SK-N-SH (cell line): ENCODE data around the gene CYSTM1. TPM values are rescaled to one million over a fixed set of nuclear protein-coding genes. Genes with fewer than 3 reads are reported as not detected.

Source experiments
- CTCF ChIA-PET: fragments of 300-600, 350-600 bp; formaldehyde crosslinking; extraction: SDS; loops from one replicate; lab custom pipeline; 2021; lab: Yijun Ruan, JAX
- POLR2A ChIA-PET: fragments of 350-600 bp; sonication (Branson Sonifier 250); formaldehyde crosslinking; extraction: SDS; loops from one replicate; lab custom pipeline; 2020; ENCODE audit warnings: antibody characterized with exemption, inconsistent platforms; lab: Yijun Ruan, JAX
- DNase-seq: peaks from one replicate; pipeline ENCODE4 v3.0.0; 2012
- H2AFZ ChIP-seq: fragments of 200-600 bp; sonication (generic); 2 replicates; pipeline ENCODE4 v1.8.1; 2016; ENCODE audit warnings: antibody characterized with exemption, mild to moderate bottlenecking, low read depth
- H3F3A ChIP-seq: fragments of 200-600 bp; sonication (generic); replicated peaks from 2 replicates; pipeline ENCODE3; 2016; ENCODE audit warnings: antibody characterized with exemption, mild to moderate bottlenecking; ENCODE audit not compliant: insufficient read depth
- H3K27ac ChIP-seq, 2 experiments: fragments of 200-500 bp in 1 of 2; fragments of 200-600 bp in 1 of 2; sonication (Bioruptor generic) in 1 of 2; sonication (generic), shearing (Covaris generic) in 1 of 2; 2 replicates each; pipeline versions ENCODE4 v1.5.1 to v1.6.1; 2014 to 2016; ENCODE audit warnings: low read depth in 2 of 2, inconsistent platforms in 1 of 2, low read length in 1 of 2, mild to moderate bottlenecking in 1 of 2, mixed read lengths in 1 of 2
- H3K27me3 ChIP-seq: fragments of 200-600 bp; sonication (generic), shearing (Covaris generic); 2 replicates; pipeline ENCODE4 v1.6.1; 2016; ENCODE audit warnings: mixed run types; ENCODE audit not compliant: insufficient read depth
- H3K36me3 ChIP-seq, 2 experiments: fragments of 200-500 bp in 1 of 2; fragments of 200-600 bp in 1 of 2; sonication (Bioruptor generic) in 1 of 2; sonication (generic) in 1 of 2; replicated peaks in 1 of 2; 2 replicates each; pipeline versions ENCODE3 to v1.5.1; 2014 to 2016; ENCODE audit warnings: low read length in 1 of 2, mild to moderate bottlenecking in 1 of 2; ENCODE audit not compliant: insufficient read depth in 2 of 2, control insufficient read depth in 1 of 2
- H3K4me1 ChIP-seq, 2 experiments: fragments of 200-500 bp in 1 of 2; fragments of 200-600 bp in 1 of 2; sonication (Bioruptor generic) in 1 of 2; sonication (generic), shearing (Covaris generic) in 1 of 2; 2 replicates each; pipeline versions ENCODE4 v1.5.1 to v1.6.1; 2014 to 2016; ENCODE audit warnings: low read depth in 1 of 2, low read length in 1 of 2, mixed run types in 1 of 2; ENCODE audit not compliant: insufficient read depth in 2 of 2, control insufficient read depth in 1 of 2
- H3K4me2 ChIP-seq: fragments of 200-600 bp; sonication (generic), shearing (Covaris generic); 2 replicates; pipeline ENCODE4 v1.6.1; 2017; ENCODE audit warnings: mixed run types
- H3K4me3 ChIP-seq, 2 experiments: fragments of 200-500 bp in 1 of 2; fragments of 200-600 bp in 1 of 2; sonication (Bioruptor generic) in 1 of 2; sonication (generic), shearing (Covaris generic) in 1 of 2; 2 replicates each; pipeline versions ENCODE4 v1.5.1 to v1.8.1; 2014 to 2016; ENCODE audit warnings: low read depth in 2 of 2, inconsistent platforms in 1 of 2, low read length in 1 of 2, mild to moderate bottlenecking in 1 of 2, mixed read lengths in 1 of 2, moderate library complexity in 1 of 2
- H3K79me2 ChIP-seq: fragments of 200-600 bp; sonication (generic); 2 replicates; pipeline ENCODE4 v1.8.1; 2017; ENCODE audit warnings: mild to moderate bottlenecking; ENCODE audit not compliant: insufficient read depth
- H3K9ac ChIP-seq: fragments of 200-600 bp; sonication (generic); 2 replicates; pipeline ENCODE4 v1.6.1; 2017; ENCODE audit warnings: mixed run types
- H3K9me2 ChIP-seq: fragments of 200-600 bp; sonication (generic); 2 replicates; pipeline ENCODE4 v1.6.1; 2017; ENCODE audit warnings: mixed run types
- H3K9me3 ChIP-seq: fragments of 200-600 bp; sonication (generic); 2 replicates; pipeline ENCODE4 v1.6.1; 2017; ENCODE audit warnings: mixed run types, mild to moderate bottlenecking, moderate library complexity
- H4K20me1 ChIP-seq: fragments of 200-600 bp; sonication (generic); 2 replicates; pipeline ENCODE4 v1.6.1; 2017; ENCODE audit warnings: mild to moderate bottlenecking, mixed run types; ENCODE audit not compliant: insufficient read depth
- CHD2 ChIP-seq: fragments of 150-350 bp; IDR thresholded peaks from 2 replicates; pipeline ENCODE4 v1.6.1; 2018; ENCODE audit warnings: low read length; ENCODE audit not compliant: partially characterized antibody
- ELF1 ChIP-seq: IDR thresholded peaks from 2 replicates; pipeline ENCODE4 v1.4.0; 2012
- EP300 ChIP-seq, 2 experiments: IDR thresholded peaks; 2 replicates each; pipeline versions ENCODE4 v1.4.0 to v1.6.1; 2012; ENCODE audit warnings: borderline replicate concordance in 1 of 2, low read depth in 1 of 2, low read length in 1 of 2
- EZH2phosphoT487 ChIP-seq: fragments of 200-600 bp; sonication (generic); IDR thresholded peaks from 2 replicates; pipeline ENCODE4 v1.6.1; 2017; ENCODE audit warnings: low read depth, mixed run types, mild to moderate bottlenecking, antibody characterized with exemption, moderate library complexity, borderline replicate concordance
- FOSL2 ChIP-seq: IDR thresholded peaks from 2 replicates; pipeline ENCODE4 v1.4.0; 2012; ENCODE audit warnings: low read depth, mild to moderate bottlenecking, moderate library complexity, borderline replicate concordance
- FOXJ3 ChIP-seq: sonication (generic); formaldehyde crosslinking; IDR thresholded peaks from 2 replicates; pipeline ENCODE4 v1.5.1; 2020; ENCODE audit warnings: mild to moderate bottlenecking, missing genetic modification reagents
- FOXM1 ChIP-seq: IDR thresholded peaks from 2 replicates; pipeline ENCODE4 v1.4.0; 2012; ENCODE audit warnings: low read depth, mild to moderate bottlenecking
- GABPA ChIP-seq: IDR thresholded peaks from 2 replicates; pipeline ENCODE4 v1.4.0; 2012; ENCODE audit warnings: low read depth, mild to moderate bottlenecking
- GATA2 ChIP-seq: sonication (generic); formaldehyde crosslinking; IDR thresholded peaks from 2 replicates; pipeline ENCODE4 v1.5.0; 2020; ENCODE audit warnings: mild to moderate bottlenecking, missing genetic modification reagents
- JUND ChIP-seq: IDR thresholded peaks from 2 replicates; pipeline ENCODE4 v1.4.0; 2012
- MAX ChIP-seq: IDR thresholded peaks from 2 replicates; pipeline ENCODE4 v1.4.0; 2012; ENCODE audit warnings: low read depth
- MXI1 ChIP-seq: IDR thresholded peaks from 2 replicates; pipeline ENCODE4 v1.6.1; 2012; ENCODE audit warnings: mild to moderate bottlenecking, low read depth, low read length, improper control_type of control experiment
- NFIC ChIP-seq: IDR thresholded peaks from 2 replicates; pipeline ENCODE4 v1.4.0; 2012; ENCODE audit warnings: borderline replicate concordance
- NRF1 ChIP-seq: IDR thresholded peaks from 2 replicates; pipeline ENCODE4 v1.6.1; 2012; ENCODE audit warnings: low read depth, mild to moderate bottlenecking, low read length
- RAD21 ChIP-seq: IDR thresholded peaks from 2 replicates; pipeline ENCODE4 v1.6.1; 2012; ENCODE audit warnings: mild to moderate bottlenecking, low read length
- RCOR1 ChIP-seq: fragments of 150-350 bp; IDR thresholded peaks from 2 replicates; pipeline ENCODE4 v1.6.1; 2017; ENCODE audit warnings: antibody characterized with exemption, low read length
- RFX5 ChIP-seq: IDR thresholded peaks from 2 replicates; pipeline ENCODE4 v1.6.1; 2012; ENCODE audit warnings: mild to moderate bottlenecking, improper control_type of control experiment, low read length
- RXRA ChIP-seq: IDR thresholded peaks from 2 replicates; pipeline ENCODE4 v1.4.0; 2012; ENCODE audit warnings: low read depth, mild to moderate bottlenecking, borderline replicate concordance
- SIN3A ChIP-seq: IDR thresholded peaks from 2 replicates; pipeline ENCODE4 v1.6.1; 2012; ENCODE audit warnings: low read depth, mild to moderate bottlenecking, low read length, moderate library complexity, borderline replicate concordance
- SMC3 ChIP-seq: IDR thresholded peaks from 2 replicates; pipeline ENCODE4 v1.6.1; 2012; ENCODE audit warnings: low read depth, low read length, improper control_type of control experiment
- TAF1 ChIP-seq: IDR thresholded peaks from 2 replicates; pipeline ENCODE4 v1.6.1; 2012; ENCODE audit warnings: low read depth, mild to moderate bottlenecking, low read length, moderate library complexity, borderline replicate concordance
- TCF12 ChIP-seq: IDR thresholded peaks from 2 replicates; pipeline ENCODE4 v1.4.0; 2012
- USF1 ChIP-seq: IDR thresholded peaks from 2 replicates; pipeline ENCODE4 v1.4.0; 2012; ENCODE audit warnings: low read depth, borderline replicate concordance
- YY1 ChIP-seq: IDR thresholded peaks from 2 replicates; pipeline ENCODE4 v1.4.0; 2012; ENCODE audit warnings: low read depth, mild to moderate bottlenecking
- ZBTB33 ChIP-seq: IDR thresholded peaks from 2 replicates; pipeline ENCODE4 v1.4.0; 2012; ENCODE audit warnings: low read depth, borderline replicate concordance
- WGBS: methylation state at CpG from one replicate; pipeline ENCODE4 v1.1.6; 2017; ENCODE audit warnings: low lambda C conversion rate; 5-methylcytosine and 5-hydroxymethylcytosine counted together
- polyA plus RNA-seq, 3 experiments: library from polyadenylated mRNA; depleted of rRNA; stranded (reverse); fragments of >200 nt; gene quantifications; 2 replicates each; pipeline ENCODE4 v1.2.3, GENCODE V29; 2012

Gene CYSTM1
- polyA plus RNA-seq, 1 of the 3 experiments (the other 2 are of a cell fraction) = 27.1 TPM

GRCh38 chr5:140178482-140179116 is 3.6 kb downstream of the CYSTM1 start:
- H3K79me2 ChIP-seq = no peaks in the 10 kb centered on the region; the same call in 1 of the 2 replicates
- CTCF ChIA-PET = interaction anchor here (0.9 to 3.1 kb wide), 7 partner anchors 9 to 173 kb away, joined by 3 to 13 read pairs (median 8); partner anchors contain the start of gene HBEGF
- 83% methylated on average over 6 of the region's 6 CpGs for WGBS

GRCh38 chr5:140181002-140181483 is 6.1 kb downstream of the CYSTM1 start:
- no peaks in the 10 kb centered on the region for H3K36me3 ChIP-seq
- ChIA-PET CTCF (interaction anchor here (0.9 to 3.1 kb wide), 7 partner anchors 59 to 212 kb away, joined by 3 to 12 read pairs (median 5); partner anchors contain the start of gene HBEGF), POLR2A (no interaction called here)
- no peaks in the 10 kb centered on the region; the same call in 1 of the 2 replicates for H3K79me2 ChIP-seq
- H3K4me3 ChIP-seq = no peak overlapping the region
- no peak overlapping the region for H3K4me2 ChIP-seq
- DNase-seq = peak; percentile 39
- H3K27me3 ChIP-seq = no peaks in the 10 kb centered on the region
- H3K9me2 ChIP-seq = no peaks in the 10 kb centered on the region
- H3K27ac ChIP-seq = peak overlapping the region in 1 of 2 experiments; percentile 87; a peak in 2 of 4 replicates
- peaks cover 11 to 36% of the 10 kb centered on the region in 2 experiments; a peak in 3 of 4 replicates for H3K4me1 ChIP-seq
- no peak overlapping the region; the same call in 1 of the 2 replicates for H2AFZ ChIP-seq
- no peaks in the 10 kb centered on the region for H3F3A ChIP-seq
- no peaks in the 10 kb centered on the region for H3K9me3 ChIP-seq
- WGBS = 32% methylated on average over 5 of the region's 5 CpGs
- no peaks in the 10 kb centered on the region for H4K20me1 ChIP-seq
- no peak overlapping the region for H3K9ac ChIP-seq
- no peak for TF ChIP-seq TCF12
- TF ChIP-seq GABPA = no peak
- TF ChIP-seq SIN3A = no peak
- TF ChIP-seq GATA2 (CRISPR knock-in tag) = peak; percentile 96
- TF ChIP-seq FOXM1 = no peak
- TF ChIP-seq CHD2 = peak; percentile 84
- peak in 1 of 2 experiments; percentile 92; a peak in 2 of 4 replicates for TF ChIP-seq EP300 (IDR thresholded peaks at IDR 0.05; ENCODE audit: borderline replicate concordance in 1 of 2, low read depth in 1 of 2, low read length in 1 of 2)
- TF ChIP-seq NRF1 = no peak
- no peak for TF ChIP-seq NFIC
- TF ChIP-seq JUND = no peak
- TF ChIP-seq FOSL2 = no peak
- no peak for TF ChIP-seq ZBTB33
- no peak for TF ChIP-seq USF1
- TF ChIP-seq MXI1 = no peak
- TF ChIP-seq EZH2phosphoT487 = no peak
- TF ChIP-seq YY1 = no peak
- TF ChIP-seq SMC3 = no peak
- 0 out of 2 replicates have a peak, but pooled peaks have one; percentile 18 for TF ChIP-seq RFX5
- peak; percentile 72 for TF ChIP-seq FOXJ3
- TF ChIP-seq RCOR1 = peak; percentile 96
- no peak for TF ChIP-seq RAD21
- TF ChIP-seq TAF1 = no peak
- TF ChIP-seq ELF1 = no peak

More at GRCh38 chr5:140178482-140179116, 3.6 kb downstream of the CYSTM1 start:
- Histone ChIP-seq H3K4me2 (no peak overlapping the region), H2AFZ (no peak overlapping the region), H3K36me3 (no peaks in the 10 kb centered on the region), H4K20me1 (no peaks in the 10 kb centered on the region), H3K27me3 (no peaks in the 10 kb centered on the region), H3K4me1 (peaks cover 11 to 41% of the 10 kb centered on the region in 2 experiments; a peak in 3 of 4 replicates), H3K9ac (no peak overlapping the region), H3K9me3 (no peaks in the 10 kb centered on the region), H3K9me2 (no peaks in the 10 kb centered on the region), H3F3A (peaks cover 11% of the 10 kb centered on the region), H3K27ac (no peak overlapping the region), H3K4me3 (no peak overlapping the region)
- TF ChIP-seq RXRA (no peak), MAX (no peak), RFX5 (no peak), RCOR1 (no peak)
- DNase-seq = no peak
- POLR2A ChIA-PET = no interaction called here
